Spinal cord (tissue), 10 donors: ENCODE results near the gene CDIPT. TPM values are rescaled to one million over a fixed set of nuclear protein-coding genes. Genes with fewer than 3 reads are reported as not detected.
"Not testable (repeated sequence)": the region's sequence is repeated elsewhere in the genome, so short reads cannot be mapped to it uniquely, and the experiment has no call there.

Source experiments
- DNase-seq, 6 donors: peaks; one replicate each; pipeline versions ENCODE4 v3.0.0 to v3.0.0-alpha.2; 2013 to 2015; ENCODE audit warnings: low spot score in 6 of 6, low read depth in 4 of 6
- H3K27ac ChIP-seq: one replicate; pipeline ENCODE4 v1.5.1; 2013; ENCODE audit warnings: low read depth, low read length, control low read depth
- H3K27me3 ChIP-seq: one replicate; pipeline ENCODE4 v1.6.1; 2013; ENCODE audit warnings: low read length; ENCODE audit not compliant: control insufficient read depth, insufficient read depth
- H3K36me3 ChIP-seq: one replicate; pipeline ENCODE4 v1.6.1; 2013; ENCODE audit warnings: low read length; ENCODE audit not compliant: control insufficient read depth, insufficient read depth
- H3K4me1 ChIP-seq: one replicate; pipeline ENCODE4 v1.6.1; 2013; ENCODE audit warnings: low read length; ENCODE audit not compliant: control insufficient read depth, insufficient read depth
- H3K4me3 ChIP-seq: one replicate; pipeline ENCODE4 v1.5.1; 2013; ENCODE audit warnings: low read depth, low read length, control low read depth
- H3K9me3 ChIP-seq: one replicate; pipeline ENCODE4 v1.6.1; 2013; ENCODE audit warnings: low read length; ENCODE audit not compliant: control insufficient read depth, insufficient read depth
- WGBS: methylation state at CpG from one replicate; pipeline ENCODE4 v1.1.5; 2013; ENCODE audit warnings: missing lambda C conversion rate; ENCODE audit not compliant: insufficient coverage; 5-methylcytosine and 5-hydroxymethylcytosine counted together
- polyA plus RNA-seq, 2 donors: library from polyadenylated mRNA; unstranded; fragments of 120-200 nt; gene quantifications; one replicate each; pipeline ENCODE4 v1.2.1, GENCODE V29; 2013; ENCODE audit not compliant: insufficient read length in 2 of 2
- total RNA-seq, 2 donors: library from RNA; depleted of rRNA in 1 of 2; stranded (reverse); fragments of 120-200 nt in 1 of 2; fragments of >200 nt in 1 of 2; gene quantifications; one replicate each; pipeline versions ENCODE4 v1.2.3 to v1.2.4, GENCODE V29; 2013 to 2014
- donor health status: healthy.

CDIPT gene
- total and polyA plus RNA-seq, 4 donors: 51.3 to 121 (median 90.7) TPM

DNA sequence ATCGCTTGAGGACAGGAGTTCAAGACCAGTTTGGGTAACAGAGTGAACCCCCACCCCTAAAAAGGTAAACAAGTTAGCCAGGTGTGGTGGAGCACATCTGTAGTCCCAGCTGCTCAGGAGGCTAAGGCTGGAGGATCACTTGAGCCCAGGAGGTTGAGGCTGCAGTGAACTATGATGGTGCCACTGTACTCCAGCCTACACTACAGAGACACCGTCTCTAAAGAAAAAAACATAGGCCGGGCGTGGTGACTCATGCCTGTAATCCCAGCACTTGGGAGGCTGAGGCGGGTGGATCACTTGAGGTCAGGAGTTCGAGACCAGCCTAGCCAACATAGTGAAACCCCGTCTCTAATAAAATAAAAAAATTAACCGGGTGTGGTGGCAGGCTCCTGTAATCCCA is 6.0 kb upstream of the CDIPT start:
- not testable (repeated sequence) for H3K4me3 ChIP-seq, H3K27me3 ChIP-seq, DNase-seq, H3K9me3 ChIP-seq, H3K4me1 ChIP-seq, H3K27ac ChIP-seq
- 86% methylated on average over 4 of the region's 8 CpGs for WGBS
- peaks cover 32% of the 10 kb centered on the region for H3K36me3 ChIP-seq

DNA sequence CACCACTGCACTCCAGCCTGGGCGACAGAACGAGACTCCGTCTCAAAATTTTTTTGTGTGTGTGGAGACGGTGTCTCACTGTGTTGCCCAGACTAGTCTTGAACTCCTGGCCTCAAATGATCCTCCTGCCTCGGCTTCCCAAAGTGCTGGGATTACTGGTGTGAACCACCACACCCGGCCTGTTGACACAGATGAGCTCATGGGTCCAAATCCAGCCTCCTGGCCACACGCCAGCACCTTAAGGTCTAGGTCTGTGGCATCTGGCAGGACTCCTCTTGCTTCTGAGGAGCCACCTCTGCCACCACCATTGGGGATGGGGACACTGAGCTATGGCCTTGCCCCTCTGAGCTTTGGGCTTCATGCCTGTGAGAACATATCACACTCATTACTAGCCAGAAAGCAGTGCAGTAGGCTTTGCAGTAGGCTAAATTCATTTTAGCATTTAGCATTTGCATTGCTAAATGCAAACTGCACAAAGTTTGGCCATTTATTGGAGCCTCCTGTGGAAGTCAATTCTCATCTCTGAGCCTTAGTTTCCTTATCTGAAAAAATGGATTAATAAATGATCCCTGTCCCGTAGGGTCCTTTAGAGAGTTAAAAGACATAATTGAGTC is 5.5 kb upstream of the CDIPT start:
- WGBS: 87% methylated on average over 8 of the region's 8 CpGs
- DNase-seq: no peak
- no peak overlapping the region for H3K4me3 ChIP-seq
- H3K27ac ChIP-seq: no peak overlapping the region
- H3K36me3 ChIP-seq: peaks cover 29% of the 10 kb centered on the region
- H3K4me1 ChIP-seq: peaks cover 8% of the 10 kb centered on the region
- H3K27me3 ChIP-seq: no peaks in the 10 kb centered on the region
- no peaks in the 10 kb centered on the region for H3K9me3 ChIP-seq

DNA sequence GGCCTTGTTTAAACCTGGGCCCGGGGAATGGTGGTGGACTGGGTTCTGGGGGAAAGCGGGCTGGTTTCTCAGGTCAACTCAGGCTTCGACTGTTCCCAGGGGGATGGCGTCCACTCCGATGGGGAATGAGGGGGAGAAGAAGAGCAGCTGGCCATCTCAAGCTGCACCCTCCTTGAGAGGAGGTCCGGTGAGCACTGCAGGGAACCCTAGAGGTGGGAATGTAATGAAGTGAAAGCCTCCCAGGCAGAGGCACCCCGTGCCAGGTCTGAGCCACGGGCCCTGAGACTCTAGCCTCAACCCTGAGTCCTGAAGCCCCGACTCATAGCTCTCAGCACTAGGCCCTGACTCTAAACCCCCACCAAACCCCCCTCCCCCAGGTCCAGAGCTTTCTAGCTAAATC is 1.2 kb upstream of the CDIPT start:
- 94% methylated on average over 7 of the region's 9 CpGs for WGBS
- H3K9me3 ChIP-seq: no peaks in the 10 kb centered on the region
- no peak overlapping the region for H3K4me3 ChIP-seq
- peaks cover 21% of the 10 kb centered on the region for H3K36me3 ChIP-seq
- no peaks in the 10 kb centered on the region for H3K27me3 ChIP-seq
- no peak overlapping the region for H3K27ac ChIP-seq
- H3K4me1 ChIP-seq: peaks cover 29% of the 10 kb centered on the region
- no peak for DNase-seq

DNA sequence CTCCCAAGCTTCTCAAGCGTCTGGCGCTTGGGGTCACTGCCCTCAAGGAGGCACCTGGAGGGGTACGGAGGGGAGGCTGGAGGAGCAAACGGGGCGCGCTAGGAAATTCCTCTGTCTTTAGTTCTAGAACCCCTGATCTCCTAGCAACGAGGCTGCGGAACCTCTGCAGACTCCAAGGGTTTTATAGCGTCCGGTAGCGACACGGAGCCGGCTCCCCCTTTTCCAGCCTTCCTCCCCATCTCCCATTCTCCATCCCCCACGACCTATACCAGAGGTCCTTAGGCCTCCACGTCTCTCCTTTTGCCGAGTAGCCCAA is 601 bp upstream of the CDIPT start:
- no peak for DNase-seq
- H3K36me3 ChIP-seq: peaks cover 27% of the 10 kb centered on the region
- H3K4me1 ChIP-seq: peaks cover 29% of the 10 kb centered on the region
- peak overlapping the region; percentile 92 for H3K27ac ChIP-seq
- WGBS: 35% methylated on average over 13 of the region's 16 CpGs
- H3K4me3 ChIP-seq: peak overlapping the region; percentile 79
- no peaks in the 10 kb centered on the region for H3K9me3 ChIP-seq
- no peaks in the 10 kb centered on the region for H3K27me3 ChIP-seq

DNA sequence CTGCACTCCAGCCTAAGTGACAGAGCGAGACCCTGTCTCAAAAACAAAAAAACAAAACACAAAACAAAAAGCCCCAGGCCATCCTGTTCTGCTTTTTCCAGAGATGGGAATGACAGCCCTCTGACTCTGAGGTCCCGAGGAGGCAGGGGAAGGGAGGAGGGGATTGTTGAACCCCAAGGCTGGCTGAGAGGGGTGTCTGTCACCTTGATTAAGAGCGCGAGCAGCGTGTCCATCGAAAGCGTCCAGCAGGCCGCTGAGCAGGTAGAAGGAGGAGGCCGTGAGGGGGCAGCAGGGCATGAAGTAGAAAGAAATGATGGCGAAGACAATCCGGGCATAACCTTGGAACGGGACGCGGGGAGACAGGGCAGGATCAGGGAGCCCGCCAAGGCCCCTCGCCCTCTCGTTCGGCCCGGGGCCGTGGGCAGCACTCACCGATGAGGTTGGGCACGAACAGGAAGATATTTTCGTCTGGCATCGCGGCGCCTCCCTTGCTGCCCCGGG is 593 bp downstream of the CDIPT start:
- Histone ChIP-seq H3K27ac (no peak overlapping the region), H3K4me1 (peaks cover 29% of the 10 kb centered on the region), H3K4me3 (peak overlapping the region; percentile 79), H3K36me3 (peaks cover 35% of the 10 kb centered on the region), H3K27me3 (no peaks in the 10 kb centered on the region), H3K9me3 (no peaks in the 10 kb centered on the region)
- DNase-seq: peak in 1 of 6 donors; percentile 56
- WGBS: 0% methylated on average over 26 of the region's 27 CpGs

DNA sequence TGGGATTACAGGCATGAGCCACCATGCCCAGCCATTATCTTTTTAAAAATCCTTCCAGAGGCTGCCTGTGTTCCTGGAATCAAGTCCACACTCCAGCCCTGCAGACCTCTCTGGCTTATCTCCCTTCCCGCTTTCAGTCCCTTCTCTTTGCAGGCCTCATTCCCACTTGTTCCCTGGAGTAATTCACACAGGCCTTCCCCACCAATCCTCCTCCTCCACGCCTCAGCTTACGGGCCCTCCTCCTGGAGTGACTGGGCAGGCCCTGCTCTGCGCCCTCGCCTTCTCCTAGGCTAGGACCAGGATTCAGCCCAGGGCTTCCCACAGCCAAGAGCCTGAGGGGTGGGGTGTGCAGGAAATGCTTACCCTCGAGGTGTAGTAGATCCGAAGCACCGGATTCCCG is 2.8 kb downstream of the CDIPT start:
- Histone ChIP-seq H3K27ac (no peak overlapping the region), H3K9me3 (no peaks in the 10 kb centered on the region), H3K36me3 (peaks cover 37% of the 10 kb centered on the region), H3K4me3 (no peak overlapping the region), H3K4me1 (peaks cover 29% of the 10 kb centered on the region), H3K27me3 (no peaks in the 10 kb centered on the region)
- 93% methylated on average over 8 of the region's 9 CpGs for WGBS
- DNase-seq: no peak

DNA sequence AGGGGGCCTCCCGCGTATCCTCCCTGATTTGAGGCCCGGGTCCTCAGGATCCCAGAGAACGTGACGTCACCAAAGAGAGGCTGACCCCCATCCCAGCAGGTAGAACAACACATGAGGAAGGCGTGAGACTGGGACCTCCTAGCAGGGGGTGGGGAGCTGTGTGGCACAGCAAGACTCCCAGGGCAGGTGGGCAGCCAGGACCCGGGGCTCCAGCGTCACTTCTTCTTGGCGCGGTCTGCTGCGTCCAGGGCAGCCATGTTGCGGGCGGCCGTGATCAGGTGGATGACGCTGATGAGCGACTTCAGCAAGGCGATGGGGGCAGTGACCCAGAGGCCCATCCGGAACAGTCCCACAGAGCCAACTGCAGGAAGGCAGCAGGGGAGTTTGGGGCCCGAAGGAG is 4.1 kb downstream of the CDIPT start:
- Histone ChIP-seq H3K4me1 (peaks cover 26% of the 10 kb centered on the region), H3K27me3 (no peaks in the 10 kb centered on the region), H3K9me3 (no peaks in the 10 kb centered on the region), H3K27ac (no peak overlapping the region), H3K4me3 (no peak overlapping the region), H3K36me3 (peaks cover 37% of the 10 kb centered on the region)
- 96% methylated on average over 16 of the region's 19 CpGs for WGBS
- DNase-seq: no peak

DNA sequence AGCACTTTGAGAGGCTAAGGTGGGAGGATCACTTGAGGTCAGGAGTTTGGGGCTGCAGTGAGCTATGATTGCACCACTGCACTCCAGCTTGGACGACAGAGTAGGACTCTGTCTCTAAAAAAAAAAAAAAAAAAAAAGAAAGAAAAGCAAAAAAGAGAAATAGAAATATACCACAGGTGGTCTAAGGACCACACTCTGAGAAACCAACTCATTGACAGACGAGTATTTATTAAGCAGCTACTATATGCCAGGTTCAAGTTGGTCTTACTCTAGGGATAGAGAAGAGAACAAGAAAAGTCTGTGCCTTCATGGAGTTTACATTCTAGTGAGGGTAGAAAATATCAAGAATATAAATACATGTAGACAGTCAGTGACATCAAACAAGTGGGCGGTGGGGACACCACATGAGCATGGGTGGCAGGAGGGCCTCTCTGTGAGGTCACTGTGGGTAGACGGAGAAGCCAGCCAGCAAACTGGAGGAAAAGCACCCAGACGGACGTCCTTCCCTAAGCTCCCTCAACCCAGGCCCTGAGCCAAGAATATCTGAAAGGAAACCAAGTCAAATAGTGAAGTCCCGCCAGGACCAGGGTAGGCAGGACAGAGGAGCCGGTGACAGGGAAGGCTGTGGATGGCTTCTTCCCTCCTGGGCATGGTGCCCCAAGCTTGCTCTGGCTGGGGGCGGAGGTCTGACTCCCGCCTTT is 4.7 kb downstream of the CDIPT start:
- peak in 1 of 6 donors; percentile 46 for DNase-seq
- no peaks in the 10 kb centered on the region for H3K9me3 ChIP-seq
- H3K27ac ChIP-seq: no peak overlapping the region
- H3K36me3 ChIP-seq: peaks cover 37% of the 10 kb centered on the region
- 82% methylated on average over 5 of the region's 10 CpGs for WGBS
- H3K4me1 ChIP-seq: peaks cover 20% of the 10 kb centered on the region
- H3K4me3 ChIP-seq: no peak overlapping the region
- H3K27me3 ChIP-seq: no peaks in the 10 kb centered on the region

DNA sequence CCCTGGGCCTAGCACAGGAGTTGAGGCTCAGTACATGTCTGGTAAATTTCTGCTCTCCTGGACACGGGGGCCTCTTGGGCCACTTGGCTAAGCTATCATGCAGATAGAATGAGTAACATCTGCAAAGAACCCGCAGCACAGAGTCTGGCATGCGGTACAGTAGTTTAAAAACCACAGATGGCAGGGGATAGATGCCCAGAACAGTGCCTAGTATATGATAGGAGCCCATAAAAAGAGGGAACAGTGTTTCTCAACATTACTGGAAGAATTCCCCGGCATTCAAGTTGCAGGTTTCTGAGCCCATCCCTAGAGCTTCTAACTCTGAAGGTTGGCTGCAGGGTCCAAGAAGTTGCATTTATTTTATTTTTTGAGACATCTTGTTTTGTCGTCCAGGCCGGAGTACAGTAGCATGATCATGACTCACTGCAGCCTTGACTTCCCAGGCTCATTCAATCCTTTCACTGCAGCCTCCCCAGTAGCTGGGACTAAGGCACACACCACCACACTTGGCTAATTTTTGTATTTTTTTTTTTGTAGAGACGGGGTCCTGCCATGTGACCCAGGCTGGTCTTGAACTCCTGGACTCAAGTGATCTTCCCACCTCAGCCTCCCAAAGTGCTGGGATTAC is 5.8 kb downstream of the CDIPT start:
- Histone ChIP-seq H3K9me3 (no peaks in the 10 kb centered on the region), H3K27me3 (no peaks in the 10 kb centered on the region), H3K27ac (no peak overlapping the region), H3K4me1 (peaks cover 14% of the 10 kb centered on the region), H3K36me3 (peaks cover 37% of the 10 kb centered on the region), H3K4me3 (no peak overlapping the region)
- DNase-seq: peak in 2 of 6 donors; percentile 54 to 66
- 77% methylated on average over 5 of the region's 7 CpGs for WGBS
